WTC11 (cell line): ENCODE results near the gene OXT. TPM values are rescaled to one million over a fixed set of nuclear protein-coding genes. Genes with fewer than 3 reads are reported as not detected.
A peak's percentile ranks its signal among the peaks of the same experiment; 100 is the strongest.
"Not testable (repeated sequence)": the region's sequence is repeated elsewhere in the genome, so short reads cannot be mapped to it uniquely, and the experiment has no call there.

Experiments used
- ATAC-seq: fragments of 200-7000 bp; cut with Tn5 transposase; 2 replicates; pipeline ENCODE4 v1.10.0; 2021; ENCODE audit warnings: mild to moderate bottlenecking, moderate library complexity
- CTCF ChIA-PET: fragments of 300-600 bp; sonication (Branson Sonifier 250); formaldehyde crosslinking; loops from one replicate; lab custom pipeline; 2021; ENCODE audit warnings: antibody characterized with exemption; lab: Charles Lee
- POLR2A ChIA-PET: fragments of 350-600 bp; sonication (Branson Sonifier 250); formaldehyde crosslinking; loops from one replicate; lab custom pipeline; 2021; ENCODE audit warnings: antibody characterized with exemption; lab: Charles Lee
- DNase-seq: peaks from one replicate; pipeline ENCODE4 v3.0.0; 2021; ENCODE audit warnings: low spot score
- H3K27ac Mint-ChIP-seq: 2 replicates; pipeline ENCODE4 v1.8.0; 2021; ENCODE audit warnings: mixed read lengths
- H3K27me3 Mint-ChIP-seq: 2 replicates; pipeline ENCODE4 v1.8.0; 2021; ENCODE audit warnings: low read depth, mild to moderate bottlenecking, moderate library complexity, mixed read lengths
- H3K36me3 Mint-ChIP-seq: 2 replicates; pipeline ENCODE4 v1.8.0; 2021; ENCODE audit warnings: mixed read lengths
- H3K4me1 Mint-ChIP-seq: 2 replicates; pipeline ENCODE4 v1.8.0; 2022; ENCODE audit warnings: mixed read lengths
- H3K4me3 Mint-ChIP-seq: 2 replicates; pipeline ENCODE4 v1.8.0; 2021; ENCODE audit warnings: mild to moderate bottlenecking, moderate library complexity, mixed read lengths
- H3K9me3 Mint-ChIP-seq: 2 replicates; pipeline ENCODE4 v1.8.0; 2021; ENCODE audit warnings: mixed read lengths
- ELF4 ChIP-seq: sonication (generic); formaldehyde crosslinking; IDR thresholded peaks from 2 replicates; pipeline ENCODE4 v1.8.1; 2022; ENCODE audit warnings: low read depth, mild to moderate bottlenecking, moderate library complexity, missing genetic modification reagents
- FOXJ3 ChIP-seq: sonication (generic); formaldehyde crosslinking; IDR thresholded peaks from 2 replicates; pipeline ENCODE4 v1.9.0; 2021; ENCODE audit warnings: missing genetic modification reagents, mild to moderate bottlenecking, borderline replicate concordance
- FOXP1 ChIP-seq: sonication (generic); formaldehyde crosslinking; IDR thresholded peaks from 2 replicates; pipeline ENCODE4 v1.8.0; 2022; ENCODE audit warnings: missing genetic modification reagents, mild to moderate bottlenecking, moderate library complexity, borderline replicate concordance
- GABPB1 ChIP-seq: sonication (generic); formaldehyde crosslinking; IDR thresholded peaks from 2 replicates; pipeline ENCODE4 v1.8.1; 2023; ENCODE audit warnings: mild to moderate bottlenecking, missing genetic modification reagents
- GTF2I ChIP-seq: fragments of 250-450 bp; sonication (Bioruptor Pico); conservative IDR thresholded peaks from 2 replicates; pipeline ENCODE4 v1.4.0; 2021; ENCODE audit warnings: mild to moderate bottlenecking
- JAZF1 ChIP-seq: fragments of 250-450 bp; sonication (Bioruptor Pico); IDR thresholded peaks from 2 replicates; pipeline ENCODE4 v1.9.0; 2021; ENCODE audit warnings: moderate library complexity, mild to moderate bottlenecking, inconsistent platforms
- NFE2L1 ChIP-seq: sonication (generic); formaldehyde crosslinking; IDR thresholded peaks from 2 replicates; pipeline ENCODE4 v1.8.1; 2023; ENCODE audit warnings: missing genetic modification reagents
- SMAD3 ChIP-seq: sonication (generic); formaldehyde crosslinking; IDR thresholded peaks from 2 replicates; pipeline ENCODE4 v1.8.0; 2022; ENCODE audit warnings: missing genetic modification reagents, mild to moderate bottlenecking, borderline replicate concordance
- SMAD4 ChIP-seq: sonication (generic); formaldehyde crosslinking; IDR thresholded peaks from 2 replicates; pipeline ENCODE4 v1.8.0; 2022; ENCODE audit warnings: mild to moderate bottlenecking, missing genetic modification reagents
- TEAD1 ChIP-seq: sonication (generic); formaldehyde crosslinking; IDR thresholded peaks from 2 replicates; pipeline ENCODE4 v1.8.0; 2022; ENCODE audit warnings: mild to moderate bottlenecking, missing genetic modification reagents
- TP53 ChIP-seq: sonication (generic); formaldehyde crosslinking; IDR thresholded peaks from 2 replicates; pipeline ENCODE4 v1.8.1; 2023; ENCODE audit warnings: mild to moderate bottlenecking, missing genetic modification reagents
- ZNF121 ChIP-seq: sonication (generic); formaldehyde crosslinking; IDR thresholded peaks from 2 replicates; pipeline ENCODE4 v1.8.0; 2023; ENCODE audit warnings: missing genetic modification reagents
- ZNF671 ChIP-seq: fragments of 250-450 bp; sonication (Bioruptor Pico); IDR thresholded peaks from 2 replicates; pipeline ENCODE4 v1.8.0; 2021; ENCODE audit warnings: mild to moderate bottlenecking
- total RNA-seq: library from RNA; stranded (reverse); gene quantifications from 3 replicates; pipeline ENCODE4 v1.2.3, GENCODE V29; 2021
- TF ChIP-seq, protein P1 (sequence below): sonication (generic); formaldehyde crosslinking; IDR thresholded peaks from 2 replicates; pipeline ENCODE4 v1.8.0; 2023; ENCODE audit warnings: mild to moderate bottlenecking, missing genetic modification reagents
- TF ChIP-seq, protein P2 (sequence below): fragments of 250-450 bp; sonication (Bioruptor Pico); IDR thresholded peaks from 2 replicates; pipeline ENCODE4 v1.8.0; 2021; ENCODE audit warnings: mild to moderate bottlenecking
- TF ChIP-seq, protein P3 (sequence below): fragments of 250-450 bp; sonication (Bioruptor Pico); IDR thresholded peaks from 2 replicates; pipeline ENCODE4 v1.9.0; 2021; ENCODE audit warnings: moderate library complexity, mild to moderate bottlenecking, inconsistent platforms, borderline replicate concordance
- TF ChIP-seq, protein P4 (sequence below): fragments of 250-450 bp; sonication (Bioruptor Pico); conservative IDR thresholded peaks from 2 replicates; pipeline ENCODE4 v1.9.0; 2021; ENCODE audit warnings: mild to moderate bottlenecking
- TF ChIP-seq, protein P5 (sequence below): sonication (generic); formaldehyde crosslinking; IDR thresholded peaks from 2 replicates; pipeline ENCODE4 v1.8.1; 2023; ENCODE audit warnings: mild to moderate bottlenecking, missing genetic modification reagents, moderate library complexity
- TF ChIP-seq, protein P6 (sequence below): sonication (generic); formaldehyde crosslinking; IDR thresholded peaks from 2 replicates; pipeline ENCODE4 v1.8.1; 2022; ENCODE audit warnings: mild to moderate bottlenecking, missing genetic modification reagents, moderate library complexity, borderline replicate concordance
- TF ChIP-seq, protein P7 (sequence below): sonication (generic); formaldehyde crosslinking; IDR thresholded peaks from 2 replicates; pipeline ENCODE4 v1.8.1; 2023; ENCODE audit warnings: mild to moderate bottlenecking, missing genetic modification reagents, borderline replicate concordance

Gene OXT
- total RNA-seq, 1 experiment from 2014 or later = not detected

DNA sequence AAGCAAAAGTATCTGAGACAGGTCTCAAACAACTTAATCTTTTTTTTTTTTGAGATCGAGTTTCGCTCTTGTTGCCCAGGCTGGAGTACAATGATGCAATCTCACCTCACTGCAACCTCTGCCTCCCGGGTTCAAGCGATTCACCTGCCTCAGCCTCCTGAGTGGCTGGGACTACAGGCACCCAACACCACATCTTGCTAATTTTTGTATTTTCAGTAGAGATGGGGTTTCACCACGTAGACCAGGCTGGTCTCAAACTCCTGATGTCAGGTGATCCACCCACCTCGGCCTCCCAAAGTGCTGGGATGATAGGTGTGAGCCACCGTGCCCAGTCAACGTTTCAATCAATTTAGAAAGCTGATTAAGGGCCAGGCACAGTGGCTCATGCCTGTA is 1.8 kb downstream of the OXT start:
- not testable (repeated sequence) for H3K4me3 Mint-ChIP-seq, DNase-seq, H3K27ac Mint-ChIP-seq, H3K4me1 Mint-ChIP-seq, H3K36me3 Mint-ChIP-seq, ATAC-seq
- ChIA-PET POLR2A (interaction anchor here (0.8 to 0.9 kb wide), 2 partner anchors 9 to 19 kb away, joined by 4 to 6 read pairs; no protein-coding TSS in a partner anchor), CTCF (interaction anchor here (0.8 to 2.8 kb wide), 3 partner anchors 20 to 118 kb away, joined by 3 to 16 read pairs (median 3); no protein-coding TSS in a partner anchor)
- peak; percentile 87 for TF ChIP-seq GABPB1 (CRISPR knock-in tag)
- Mint-ChIP-seq H3K27me3 (peaks cover 57% of the 10 kb centered on the region), H3K9me3 (peaks cover 19% of the 10 kb centered on the region)

DNA sequence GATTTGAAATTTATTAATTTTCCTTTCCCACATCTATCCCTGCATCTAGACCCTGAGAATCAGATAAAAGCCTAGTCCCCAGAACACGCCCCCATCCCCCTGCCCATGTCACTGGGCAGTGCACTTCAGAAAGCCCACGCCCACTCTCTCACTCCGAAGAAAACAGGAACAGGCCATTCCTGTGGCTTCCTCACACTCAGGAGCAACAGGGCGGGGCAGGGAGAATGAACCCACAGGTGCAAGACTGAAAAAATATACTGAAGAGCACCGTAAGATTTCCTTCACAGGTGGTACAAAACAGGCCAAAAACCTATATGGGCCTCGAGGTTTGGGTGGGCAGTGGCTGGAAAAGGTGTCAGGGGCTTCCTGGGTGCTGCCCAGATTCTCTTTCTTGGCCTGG is 3.4 kb downstream of the OXT start:
- Mint-ChIP-seq H3K4me1 (peaks cover 6% of the 10 kb centered on the region), H3K4me3 (no peak overlapping the region), H3K27me3 (peaks cover 69% of the 10 kb centered on the region), H3K36me3 (peaks cover 9% of the 10 kb centered on the region), H3K9me3 (peaks cover 19% of the 10 kb centered on the region), H3K27ac (no peak overlapping the region)
- DNase-seq (no peak), ATAC-seq (no peak)
- ChIA-PET POLR2A (no interaction called here), CTCF (interaction anchor here (1.5 kb wide), 1 partner anchor 21 kb away, joined by 6 read pairs; no protein-coding TSS in a partner anchor)
- TF ChIP-seq, protein P1, sequence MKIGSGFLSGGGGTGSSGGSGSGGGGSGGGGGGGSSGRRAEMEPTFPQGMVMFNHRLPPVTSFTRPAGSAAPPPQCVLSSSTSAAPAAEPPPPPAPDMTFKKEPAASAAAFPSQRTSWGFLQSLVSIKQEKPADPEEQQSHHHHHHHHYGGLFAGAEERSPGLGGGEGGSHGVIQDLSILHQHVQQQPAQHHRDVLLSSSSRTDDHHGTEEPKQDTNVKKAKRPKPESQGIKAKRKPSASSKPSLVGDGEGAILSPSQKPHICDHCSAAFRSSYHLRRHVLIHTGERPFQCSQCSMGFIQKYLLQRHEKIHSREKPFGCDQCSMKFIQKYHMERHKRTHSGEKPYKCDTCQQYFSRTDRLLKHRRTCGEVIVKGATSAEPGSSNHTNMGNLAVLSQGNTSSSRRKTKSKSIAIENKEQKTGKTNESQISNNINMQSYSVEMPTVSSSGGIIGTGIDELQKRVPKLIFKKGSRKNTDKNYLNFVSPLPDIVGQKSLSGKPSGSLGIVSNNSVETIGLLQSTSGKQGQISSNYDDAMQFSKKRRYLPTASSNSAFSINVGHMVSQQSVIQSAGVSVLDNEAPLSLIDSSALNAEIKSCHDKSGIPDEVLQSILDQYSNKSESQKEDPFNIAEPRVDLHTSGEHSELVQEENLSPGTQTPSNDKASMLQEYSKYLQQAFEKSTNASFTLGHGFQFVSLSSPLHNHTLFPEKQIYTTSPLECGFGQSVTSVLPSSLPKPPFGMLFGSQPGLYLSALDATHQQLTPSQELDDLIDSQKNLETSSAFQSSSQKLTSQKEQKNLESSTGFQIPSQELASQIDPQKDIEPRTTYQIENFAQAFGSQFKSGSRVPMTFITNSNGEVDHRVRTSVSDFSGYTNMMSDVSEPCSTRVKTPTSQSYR (CRISPR knock-in tag) = no peak
- TF ChIP-seq TP53 (CRISPR knock-in tag) (no peak), ZNF121 (CRISPR knock-in tag) (no peak), ZNF671 (no peak), SMAD4 (CRISPR knock-in tag) (no peak), JAZF1 (CRISPR knock-in tag) (no peak), ELF4 (CRISPR knock-in tag) (no peak), FOXP1 (CRISPR knock-in tag) (no peak), TEAD1 (no peak), SMAD3 (CRISPR knock-in tag) (no peak), NFE2L1 (CRISPR knock-in tag) (no peak), FOXJ3 (no peak), GTF2I (CRISPR knock-in tag) (no peak)
- TF ChIP-seq, protein P2, sequence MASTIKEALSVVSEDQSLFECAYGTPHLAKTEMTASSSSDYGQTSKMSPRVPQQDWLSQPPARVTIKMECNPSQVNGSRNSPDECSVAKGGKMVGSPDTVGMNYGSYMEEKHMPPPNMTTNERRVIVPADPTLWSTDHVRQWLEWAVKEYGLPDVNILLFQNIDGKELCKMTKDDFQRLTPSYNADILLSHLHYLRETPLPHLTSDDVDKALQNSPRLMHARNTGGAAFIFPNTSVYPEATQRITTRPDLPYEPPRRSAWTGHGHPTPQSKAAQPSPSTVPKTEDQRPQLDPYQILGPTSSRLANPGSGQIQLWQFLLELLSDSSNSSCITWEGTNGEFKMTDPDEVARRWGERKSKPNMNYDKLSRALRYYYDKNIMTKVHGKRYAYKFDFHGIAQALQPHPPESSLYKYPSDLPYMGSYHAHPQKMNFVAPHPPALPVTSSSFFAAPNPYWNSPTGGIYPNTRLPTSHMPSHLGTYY (CRISPR knock-in tag) = no peak
- TF ChIP-seq, protein P3, sequence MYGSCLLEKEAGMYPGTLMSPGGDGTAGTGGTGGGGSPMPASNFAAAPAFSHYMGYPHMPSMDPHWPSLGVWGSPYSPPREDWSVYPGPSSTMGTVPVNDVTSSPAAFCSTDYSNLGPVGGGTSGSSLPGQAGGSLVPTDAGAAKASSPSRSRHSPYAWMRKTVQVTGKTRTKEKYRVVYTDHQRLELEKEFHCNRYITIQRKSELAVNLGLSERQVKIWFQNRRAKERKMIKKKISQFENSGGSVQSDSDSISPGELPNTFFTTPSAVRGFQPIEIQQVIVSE (CRISPR knock-in tag) = no peak
- TF ChIP-seq, protein P4, sequence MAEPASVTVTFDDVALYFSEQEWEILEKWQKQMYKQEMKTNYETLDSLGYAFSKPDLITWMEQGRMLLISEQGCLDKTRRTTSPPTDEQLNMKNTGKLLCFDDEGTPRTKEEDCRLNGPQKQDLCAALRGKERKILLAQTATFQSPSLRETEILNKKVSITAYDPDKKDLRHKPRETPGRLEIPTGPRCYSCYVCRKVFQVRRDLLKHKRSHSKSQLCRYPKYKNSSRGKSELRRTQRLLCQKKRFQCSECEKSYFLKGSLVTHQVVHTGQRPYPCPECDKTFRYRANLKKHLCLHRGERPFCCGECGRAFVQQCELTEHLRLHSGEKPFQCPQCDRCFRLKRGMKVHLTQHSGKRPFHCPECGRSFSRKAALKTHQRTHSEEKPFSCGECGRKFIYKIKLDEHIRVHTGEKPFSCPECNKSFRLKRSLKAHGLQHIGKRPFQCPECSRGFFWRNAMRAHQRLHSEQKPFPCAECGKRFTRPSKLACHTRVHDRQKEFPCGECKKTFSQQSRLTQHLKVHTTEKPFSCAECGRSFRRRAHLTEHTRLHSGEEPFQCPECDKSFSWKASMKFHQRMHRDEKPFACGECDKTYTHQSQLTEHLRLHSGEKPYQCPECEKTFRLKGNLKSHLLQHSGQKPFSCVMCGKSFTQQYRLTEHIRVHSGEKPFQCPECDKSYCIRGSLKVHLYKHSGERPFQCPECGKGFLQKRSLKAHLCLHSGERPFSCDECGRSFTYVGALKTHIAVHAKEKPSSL (CRISPR knock-in tag) = no peak
- TF ChIP-seq, protein P5, sequence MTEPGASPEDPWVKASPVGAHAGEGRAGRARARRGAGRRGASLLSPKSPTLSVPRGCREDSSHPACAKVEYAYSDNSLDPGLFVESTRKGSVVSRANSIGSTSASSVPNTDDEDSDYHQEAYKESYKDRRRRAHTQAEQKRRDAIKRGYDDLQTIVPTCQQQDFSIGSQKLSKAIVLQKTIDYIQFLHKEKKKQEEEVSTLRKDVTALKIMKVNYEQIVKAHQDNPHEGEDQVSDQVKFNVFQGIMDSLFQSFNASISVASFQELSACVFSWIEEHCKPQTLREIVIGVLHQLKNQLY (CRISPR knock-in tag) = no peak
- TF ChIP-seq, protein P6, sequence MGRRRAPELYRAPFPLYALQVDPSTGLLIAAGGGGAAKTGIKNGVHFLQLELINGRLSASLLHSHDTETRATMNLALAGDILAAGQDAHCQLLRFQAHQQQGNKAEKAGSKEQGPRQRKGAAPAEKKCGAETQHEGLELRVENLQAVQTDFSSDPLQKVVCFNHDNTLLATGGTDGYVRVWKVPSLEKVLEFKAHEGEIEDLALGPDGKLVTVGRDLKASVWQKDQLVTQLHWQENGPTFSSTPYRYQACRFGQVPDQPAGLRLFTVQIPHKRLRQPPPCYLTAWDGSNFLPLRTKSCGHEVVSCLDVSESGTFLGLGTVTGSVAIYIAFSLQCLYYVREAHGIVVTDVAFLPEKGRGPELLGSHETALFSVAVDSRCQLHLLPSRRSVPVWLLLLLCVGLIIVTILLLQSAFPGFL (CRISPR knock-in tag) = no peak
- TF ChIP-seq, protein P7, sequence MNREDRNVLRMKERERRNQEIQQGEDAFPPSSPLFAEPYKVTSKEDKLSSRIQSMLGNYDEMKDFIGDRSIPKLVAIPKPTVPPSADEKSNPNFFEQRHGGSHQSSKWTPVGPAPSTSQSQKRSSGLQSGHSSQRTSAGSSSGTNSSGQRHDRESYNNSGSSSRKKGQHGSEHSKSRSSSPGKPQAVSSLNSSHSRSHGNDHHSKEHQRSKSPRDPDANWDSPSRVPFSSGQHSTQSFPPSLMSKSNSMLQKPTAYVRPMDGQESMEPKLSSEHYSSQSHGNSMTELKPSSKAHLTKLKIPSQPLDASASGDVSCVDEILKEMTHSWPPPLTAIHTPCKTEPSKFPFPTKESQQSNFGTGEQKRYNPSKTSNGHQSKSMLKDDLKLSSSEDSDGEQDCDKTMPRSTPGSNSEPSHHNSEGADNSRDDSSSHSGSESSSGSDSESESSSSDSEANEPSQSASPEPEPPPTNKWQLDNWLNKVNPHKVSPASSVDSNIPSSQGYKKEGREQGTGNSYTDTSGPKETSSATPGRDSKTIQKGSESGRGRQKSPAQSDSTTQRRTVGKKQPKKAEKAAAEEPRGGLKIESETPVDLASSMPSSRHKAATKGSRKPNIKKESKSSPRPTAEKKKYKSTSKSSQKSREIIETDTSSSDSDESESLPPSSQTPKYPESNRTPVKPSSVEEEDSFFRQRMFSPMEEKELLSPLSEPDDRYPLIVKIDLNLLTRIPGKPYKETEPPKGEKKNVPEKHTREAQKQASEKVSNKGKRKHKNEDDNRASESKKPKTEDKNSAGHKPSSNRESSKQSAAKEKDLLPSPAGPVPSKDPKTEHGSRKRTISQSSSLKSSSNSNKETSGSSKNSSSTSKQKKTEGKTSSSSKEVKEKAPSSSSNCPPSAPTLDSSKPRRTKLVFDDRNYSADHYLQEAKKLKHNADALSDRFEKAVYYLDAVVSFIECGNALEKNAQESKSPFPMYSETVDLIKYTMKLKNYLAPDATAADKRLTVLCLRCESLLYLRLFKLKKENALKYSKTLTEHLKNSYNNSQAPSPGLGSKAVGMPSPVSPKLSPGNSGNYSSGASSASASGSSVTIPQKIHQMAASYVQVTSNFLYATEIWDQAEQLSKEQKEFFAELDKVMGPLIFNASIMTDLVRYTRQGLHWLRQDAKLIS (CRISPR knock-in tag) = no peak

DNA sequence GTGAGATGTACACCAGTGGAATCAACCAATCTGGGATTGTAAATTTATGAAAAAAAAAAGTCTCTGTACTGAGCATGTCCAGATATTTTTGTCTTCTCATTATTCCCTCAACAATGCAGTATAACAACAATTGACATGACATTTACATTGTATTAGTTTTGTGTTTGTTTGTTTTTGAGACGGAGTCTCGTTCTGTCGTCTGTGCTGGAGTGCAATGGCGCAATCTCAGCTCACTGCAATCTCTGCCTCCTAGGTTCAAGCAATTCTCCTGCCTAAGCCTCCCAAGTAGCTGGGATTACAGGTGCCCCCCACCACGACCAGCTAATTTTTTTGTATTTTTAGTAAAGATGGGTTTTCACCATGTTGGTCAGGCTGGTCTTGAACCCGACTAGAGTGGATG is 3.9 kb downstream of the OXT start:
- H3K36me3 Mint-ChIP-seq, DNase-seq, POLR2A ChIA-PET, H3K27ac Mint-ChIP-seq, H3K4me1 Mint-ChIP-seq, ATAC-seq, H3K4me3 Mint-ChIP-seq: not testable (repeated sequence)
- CTCF ChIA-PET = interaction anchor here (1.5 kb wide), 1 partner anchor 22 kb away, joined by 6 read pairs; no protein-coding TSS in a partner anchor
- H3K9me3 Mint-ChIP-seq = peaks cover 19% of the 10 kb centered on the region
- H3K27me3 Mint-ChIP-seq = peaks cover 73% of the 10 kb centered on the region
